Measurements from ENCODE around the gene FBXL7. TPM values are rescaled to one million over a fixed set of nuclear protein-coding genes. Genes with fewer than 3 reads are reported as not detected.

FBXL7 gene
- total and polyA plus RNA-seq, 2 donors (not counting 1 experiment from before 2014, with no cell fraction given): not detected

DNA sequence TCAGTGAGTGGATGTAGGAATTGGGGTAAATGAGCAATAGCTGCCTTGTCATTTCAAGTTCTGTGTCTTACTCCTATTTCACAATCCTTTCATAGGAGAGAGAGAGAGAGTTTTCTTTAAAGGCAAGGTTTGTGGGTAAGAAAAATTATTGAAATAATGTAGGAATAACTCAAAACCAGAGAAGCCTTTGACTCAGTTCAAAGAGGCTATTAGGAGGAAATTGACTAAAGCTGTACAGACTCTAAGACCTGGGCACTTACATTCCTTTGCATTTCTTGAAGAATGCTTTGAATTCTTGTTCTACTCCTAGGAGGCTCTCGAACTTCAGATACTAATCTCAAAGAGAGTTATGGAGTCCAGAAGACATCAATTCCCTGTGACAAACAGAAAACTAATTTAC is 257.1 kb downstream of the FBXL7 start:
- no peak overlapping the region for H3K4me3 Mint-ChIP-seq
- no peak overlapping the region for H3K27ac Mint-ChIP-seq

DNA sequence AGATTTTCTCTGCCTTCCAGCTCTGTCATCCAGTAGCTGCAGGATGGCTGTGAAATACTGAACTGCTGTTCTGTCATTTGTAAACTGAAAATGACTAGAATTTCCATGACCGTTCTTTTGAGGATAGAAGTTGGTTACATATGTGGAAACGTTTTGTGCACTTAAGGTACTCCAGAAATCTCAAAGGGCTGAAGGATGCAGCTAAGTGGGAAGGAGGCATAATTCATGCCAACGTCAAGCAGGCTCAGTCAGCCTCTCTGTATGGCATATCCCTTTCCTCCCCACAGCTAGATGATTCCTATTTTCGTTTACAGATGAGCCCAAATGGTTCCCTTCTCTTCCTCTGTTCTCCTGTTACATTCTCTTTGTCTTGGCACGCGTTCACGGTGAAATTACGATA is 257.6 kb downstream of the FBXL7 start:
- peaks cover 0 to 3% (median 0%) of the 10 kb centered on the region in 3 donors for H3K9me3 ChIP-seq (ENCODE audit: control extremely low read depth in 1 of 3, control insufficient read depth in 2 of 3, insufficient read depth in 1 of 3, low read length in 2 of 3)
- H3K4me1 Mint-ChIP-seq: no peaks in the 10 kb centered on the region
- H3K27me3 ChIP-seq (replicated peaks in 1 of 4; ENCODE audit: control extremely low read depth in 1 of 4, control insufficient read depth in 3 of 4, insufficient read depth in 4 of 4, low read length in 3 of 4): no peaks in the 10 kb centered on the region
- no peaks in the 10 kb centered on the region for H4K20me1 ChIP-seq (ENCODE audit: control insufficient read depth, insufficient read depth, low read length, poor library complexity, severe bottlenecking)
- H3K4me2 ChIP-seq (replicated peaks; ENCODE audit: low read depth, low read length, poor library complexity, severe bottlenecking): no peak overlapping the region
- ATAC-seq (ENCODE audit: low read depth) (no peak), DNase-seq (no peak)
- no peaks in the 10 kb centered on the region for H3K27me3 Mint-ChIP-seq
- H3K27ac Mint-ChIP-seq: no peak overlapping the region
- H3K36me3 ChIP-seq (replicated peaks in 1 of 2; ENCODE audit: control extremely low read depth in 1 of 2, control insufficient read depth in 1 of 2, extremely low read depth in 1 of 2, insufficient read depth in 2 of 2, low read length in 1 of 2): no peaks in the 10 kb centered on the region
- H3K4me3 ChIP-seq (ENCODE audit: control extremely low read depth in 1 of 5, extremely low read depth in 1 of 5, insufficient read depth in 1 of 5, low read depth in 2 of 5, low read length in 4 of 5): no peak overlapping the region
- H3K4me3 Mint-ChIP-seq: no peak overlapping the region
- H3K4me1 ChIP-seq (ENCODE audit: control insufficient read depth in 2 of 2, insufficient read depth in 2 of 2, low read length in 2 of 2): no peaks in the 10 kb centered on the region
- H2AFZ ChIP-seq (ENCODE audit: insufficient read depth, low read depth, low read length, poor library complexity, severe bottlenecking): no peak overlapping the region
- no peak overlapping the region for H3K9ac ChIP-seq (ENCODE audit: low read length)
- TF ChIP-seq, protein P1, sequence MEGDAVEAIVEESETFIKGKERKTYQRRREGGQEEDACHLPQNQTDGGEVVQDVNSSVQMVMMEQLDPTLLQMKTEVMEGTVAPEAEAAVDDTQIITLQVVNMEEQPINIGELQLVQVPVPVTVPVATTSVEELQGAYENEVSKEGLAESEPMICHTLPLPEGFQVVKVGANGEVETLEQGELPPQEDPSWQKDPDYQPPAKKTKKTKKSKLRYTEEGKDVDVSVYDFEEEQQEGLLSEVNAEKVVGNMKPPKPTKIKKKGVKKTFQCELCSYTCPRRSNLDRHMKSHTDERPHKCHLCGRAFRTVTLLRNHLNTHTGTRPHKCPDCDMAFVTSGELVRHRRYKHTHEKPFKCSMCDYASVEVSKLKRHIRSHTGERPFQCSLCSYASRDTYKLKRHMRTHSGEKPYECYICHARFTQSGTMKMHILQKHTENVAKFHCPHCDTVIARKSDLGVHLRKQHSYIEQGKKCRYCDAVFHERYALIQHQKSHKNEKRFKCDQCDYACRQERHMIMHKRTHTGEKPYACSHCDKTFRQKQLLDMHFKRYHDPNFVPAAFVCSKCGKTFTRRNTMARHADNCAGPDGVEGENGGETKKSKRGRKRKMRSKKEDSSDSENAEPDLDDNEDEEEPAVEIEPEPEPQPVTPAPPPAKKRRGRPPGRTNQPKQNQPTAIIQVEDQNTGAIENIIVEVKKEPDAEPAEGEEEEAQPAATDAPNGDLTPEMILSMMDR (IDR thresholded peaks at IDR 0.05): no peak
- no peak for TF ChIP-seq EZH2 (IDR thresholded peaks at IDR 0.05; ENCODE audit: borderline replicate concordance, insufficient read depth, low read depth, low read length, poor library complexity, severe bottlenecking)
- POLR2A ChIA-PET: no interaction called here
- H3K27ac ChIP-seq (ENCODE audit: low read length in 2 of 2): no peak overlapping the region
- CTCF ChIA-PET: no interaction called here
- intact Hi-C loops (cut with micrococcal nuclease): no loop called here
- H3K9me3 Mint-ChIP-seq (ENCODE audit: insufficient read depth): no peaks in the 10 kb centered on the region
- 100% methylated on average over 3 of the region's 8 CpGs for WGBS (ENCODE audit: insufficient coverage)
- no peaks in the 10 kb centered on the region for H3K79me2 ChIP-seq (ENCODE audit: control insufficient read depth, insufficient read depth, low read length)

More for the DNA sequence above, 257.1 kb downstream of the FBXL7 start:
- Histone ChIP-seq H3K4me1 (ENCODE audit: control insufficient read depth in 2 of 2, insufficient read depth in 2 of 2, low read length in 2 of 2) (no peaks in the 10 kb centered on the region), H3K9me3 (ENCODE audit: control extremely low read depth in 1 of 3, control insufficient read depth in 2 of 3, insufficient read depth in 1 of 3, low read length in 2 of 3) (peaks cover 0 to 3% (median 0%) of the 10 kb centered on the region in 3 donors), H3K4me3 (ENCODE audit: control extremely low read depth in 1 of 5, extremely low read depth in 1 of 5, insufficient read depth in 1 of 5, low read depth in 2 of 5, low read length in 4 of 5) (no peak overlapping the region), H3K4me2 (replicated peaks; ENCODE audit: low read depth, low read length, poor library complexity, severe bottlenecking) (no peak overlapping the region), H3K36me3 (replicated peaks in 1 of 2; ENCODE audit: control extremely low read depth in 1 of 2, control insufficient read depth in 1 of 2, extremely low read depth in 1 of 2, insufficient read depth in 2 of 2, low read length in 1 of 2) (no peaks in the 10 kb centered on the region), H3K27me3 (replicated peaks in 1 of 4; ENCODE audit: control extremely low read depth in 1 of 4, control insufficient read depth in 3 of 4, insufficient read depth in 4 of 4, low read length in 3 of 4) (no peaks in the 10 kb centered on the region), H3K9ac (ENCODE audit: low read length) (no peak overlapping the region), H4K20me1 (ENCODE audit: control insufficient read depth, insufficient read depth, low read length, poor library complexity, severe bottlenecking) (no peaks in the 10 kb centered on the region), H3K27ac (ENCODE audit: low read length in 2 of 2) (no peak overlapping the region), H2AFZ (ENCODE audit: insufficient read depth, low read depth, low read length, poor library complexity, severe bottlenecking) (no peak overlapping the region), H3K79me2 (ENCODE audit: control insufficient read depth, insufficient read depth, low read length) (no peaks in the 10 kb centered on the region)
- ChIA-PET POLR2A (no interaction called here), CTCF (no interaction called here)
- H3K9me3 Mint-ChIP-seq (ENCODE audit: insufficient read depth): no peaks in the 10 kb centered on the region
- intact Hi-C loops (cut with micrococcal nuclease): no loop called here
- TF ChIP-seq EZH2 (IDR thresholded peaks at IDR 0.05; ENCODE audit: borderline replicate concordance, insufficient read depth, low read depth, low read length, poor library complexity, severe bottlenecking): no peak
- TF ChIP-seq, protein P1 (IDR thresholded peaks at IDR 0.05): no peak
- DNase-seq: no peak
- WGBS (ENCODE audit: insufficient coverage): no CpG with 5 or more reads among the region's 1 CpG
- H3K27me3 Mint-ChIP-seq: no peaks in the 10 kb centered on the region
- H3K4me1 Mint-ChIP-seq: no peaks in the 10 kb centered on the region
- no peak for ATAC-seq (ENCODE audit: low read depth)

Measured in B cell (primary cell).